Measurements from ENCODE around the gene CFAP54. TPM values are rescaled to one million over a fixed set of nuclear protein-coding genes. Genes with fewer than 3 reads are reported as not detected.

Gene CFAP54
- total RNA-seq, 1 donor from 2014 or later, result 2.1 TPM

GRCh38 chr12:96866801-96867590 is 377.6 kb downstream of the CFAP54 start:
- Histone ChIP-seq H3K9me3 (ENCODE audit: control insufficient read depth in 3 of 3, low read length in 3 of 3) (no peaks in the 10 kb centered on the region), H3K4me1 (ENCODE audit: control insufficient read depth in 3 of 3, insufficient read depth in 3 of 3, low read length in 3 of 3) (no peaks in the 10 kb centered on the region), H3K36me3 (ENCODE audit: control insufficient read depth in 3 of 3, insufficient read depth in 3 of 3, low read length in 3 of 3) (no peaks in the 10 kb centered on the region), H3K27ac (ENCODE audit: low read depth, low read length) (no peak overlapping the region), H3K27me3 (ENCODE audit: control insufficient read depth in 3 of 3, insufficient read depth in 3 of 3, low read length in 3 of 3) (no peaks in the 10 kb centered on the region), H3K4me3 (ENCODE audit: low read length in 3 of 3) (no peak overlapping the region), H3K9ac (ENCODE audit: low read depth in 1 of 3, low read length in 3 of 3) (no peak overlapping the region)

DNA sequence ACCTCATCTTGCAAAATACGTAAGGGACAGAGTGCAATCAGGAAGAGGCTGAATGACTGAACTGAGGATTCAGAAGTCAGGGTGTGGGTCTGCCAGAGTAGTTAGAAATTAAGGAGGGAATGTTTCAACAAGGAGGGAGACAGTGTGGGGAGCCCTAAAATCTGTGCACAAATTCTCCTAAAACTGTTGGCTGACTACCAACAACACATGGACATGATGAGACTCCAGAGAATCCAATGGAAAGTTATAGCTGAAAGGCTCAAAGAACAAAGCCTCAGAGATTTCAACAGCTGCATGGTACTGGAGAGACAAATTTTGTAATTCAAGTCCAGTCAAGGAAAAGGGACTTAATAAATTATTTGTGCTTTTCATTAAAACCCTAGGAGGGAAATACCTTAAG is 381.6 kb downstream of the CFAP54 start:
- Histone ChIP-seq H3K36me3 (ENCODE audit: control insufficient read depth in 3 of 3, insufficient read depth in 3 of 3, low read length in 3 of 3) (no peaks in the 10 kb centered on the region), H3K4me3 (ENCODE audit: low read length in 3 of 3) (no peak overlapping the region), H3K9ac (ENCODE audit: low read depth in 1 of 3, low read length in 3 of 3) (no peak overlapping the region), H3K27ac (ENCODE audit: low read depth, low read length) (no peak overlapping the region), H3K4me1 (ENCODE audit: control insufficient read depth in 3 of 3, insufficient read depth in 3 of 3, low read length in 3 of 3) (no peaks in the 10 kb centered on the region), H3K27me3 (ENCODE audit: control insufficient read depth in 3 of 3, insufficient read depth in 3 of 3, low read length in 3 of 3) (no peaks in the 10 kb centered on the region), H3K9me3 (ENCODE audit: control insufficient read depth in 3 of 3, low read length in 3 of 3) (peaks cover 0 to 2% (median 0%) of the 10 kb centered on the region in 3 donors)

DNA sequence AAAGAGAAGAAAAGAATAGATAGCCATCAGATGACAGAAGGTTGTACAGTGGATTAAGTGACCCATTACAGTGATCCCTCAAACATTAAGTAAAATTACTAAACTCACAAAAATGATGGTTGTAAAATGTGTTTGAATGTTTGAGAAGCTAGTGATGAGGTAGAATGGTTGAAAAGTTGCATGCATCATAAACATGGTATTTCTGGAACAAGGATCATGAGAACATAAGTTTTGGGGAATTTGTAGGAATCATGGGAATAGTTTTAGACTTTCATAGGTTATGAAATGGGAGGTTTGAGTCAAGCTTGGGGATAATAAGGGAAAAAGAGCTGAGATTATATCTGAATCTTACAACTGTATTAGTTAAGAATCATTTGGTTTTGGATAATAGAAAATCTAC is 383.6 kb downstream of the CFAP54 start:
- Histone ChIP-seq H3K27ac (ENCODE audit: low read depth, low read length) (no peak overlapping the region), H3K4me3 (ENCODE audit: low read length in 3 of 3) (no peak overlapping the region)

DNA sequence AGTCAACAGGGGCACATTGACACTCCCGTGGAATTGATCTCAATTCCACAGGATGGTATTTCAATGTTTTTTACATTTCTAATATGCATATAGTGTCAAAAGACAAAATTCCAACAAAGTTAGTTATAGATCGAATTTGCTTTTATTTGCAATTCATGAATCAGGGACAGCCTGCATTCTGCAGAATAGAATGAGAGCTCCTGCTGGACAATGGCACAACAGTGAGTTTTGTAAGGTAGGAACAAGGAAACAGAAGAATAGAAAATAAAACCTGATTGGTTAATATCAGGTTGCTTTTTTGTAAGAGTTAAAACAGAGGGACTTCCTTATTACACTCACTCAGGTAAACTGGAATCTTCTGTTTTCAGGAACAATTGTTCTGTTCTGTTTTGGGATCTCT is 384.8 kb downstream of the CFAP54 start:
- peaks cover 0 to under 1% (median 0%) of the 10 kb centered on the region in 3 donors for H3K27me3 ChIP-seq (ENCODE audit: control insufficient read depth in 3 of 3, insufficient read depth in 3 of 3, low read length in 3 of 3)
- H3K36me3 ChIP-seq (ENCODE audit: control insufficient read depth in 3 of 3, insufficient read depth in 3 of 3, low read length in 3 of 3), result no peaks in the 10 kb centered on the region
- no peak overlapping the region for H3K27ac ChIP-seq (ENCODE audit: low read depth, low read length)
- H3K4me1 ChIP-seq (ENCODE audit: control insufficient read depth in 3 of 3, insufficient read depth in 3 of 3, low read length in 3 of 3), result no peaks in the 10 kb centered on the region
- H3K4me3 ChIP-seq (ENCODE audit: low read length in 3 of 3), result no peak overlapping the region
- peaks cover 0 to 2% (median 0%) of the 10 kb centered on the region in 3 donors for H3K9me3 ChIP-seq (ENCODE audit: control insufficient read depth in 3 of 3, low read length in 3 of 3)
- H3K9ac ChIP-seq (ENCODE audit: low read depth in 1 of 3, low read length in 3 of 3), result no peak overlapping the region

More for the DNA sequence above, 383.6 kb downstream of the CFAP54 start:
- Histone ChIP-seq H3K27me3 (ENCODE audit: control insufficient read depth in 3 of 3, insufficient read depth in 3 of 3, low read length in 3 of 3) (no peaks in the 10 kb centered on the region), H3K9ac (ENCODE audit: low read depth in 1 of 3, low read length in 3 of 3) (no peak overlapping the region), H3K9me3 (ENCODE audit: control insufficient read depth in 3 of 3, low read length in 3 of 3) (peaks cover 0 to 2% (median 0%) of the 10 kb centered on the region in 3 donors), H3K36me3 (ENCODE audit: control insufficient read depth in 3 of 3, insufficient read depth in 3 of 3, low read length in 3 of 3) (no peaks in the 10 kb centered on the region), H3K4me1 (ENCODE audit: control insufficient read depth in 3 of 3, insufficient read depth in 3 of 3, low read length in 3 of 3) (no peaks in the 10 kb centered on the region)

- H3K9ac ChIP-seq (ENCODE audit: low read depth in 1 of 3, low read length in 3 of 3), result no peak overlapping the region
- no peak overlapping the region for H3K4me3 ChIP-seq (ENCODE audit: low read length in 3 of 3)
- H3K36me3 ChIP-seq (ENCODE audit: control insufficient read depth in 3 of 3, insufficient read depth in 3 of 3, low read length in 3 of 3), result no peaks in the 10 kb centered on the region
- peaks cover 0 to 2% (median 0%) of the 10 kb centered on the region in 3 donors for H3K9me3 ChIP-seq (ENCODE audit: control insufficient read depth in 3 of 3, low read length in 3 of 3)
- H3K27me3 ChIP-seq (ENCODE audit: control insufficient read depth in 3 of 3, insufficient read depth in 3 of 3, low read length in 3 of 3), result peaks cover 0 to 3% (median 0%) of the 10 kb centered on the region in 3 donors
- no peaks in the 10 kb centered on the region for H3K4me1 ChIP-seq (ENCODE audit: control insufficient read depth in 3 of 3, insufficient read depth in 3 of 3, low read length in 3 of 3)
- no peak overlapping the region for H3K27ac ChIP-seq (ENCODE audit: low read depth, low read length)
Measured at GRCh38 chr12:96876966-96877365, 387.6 kb downstream of the CFAP54 start.

DNA sequence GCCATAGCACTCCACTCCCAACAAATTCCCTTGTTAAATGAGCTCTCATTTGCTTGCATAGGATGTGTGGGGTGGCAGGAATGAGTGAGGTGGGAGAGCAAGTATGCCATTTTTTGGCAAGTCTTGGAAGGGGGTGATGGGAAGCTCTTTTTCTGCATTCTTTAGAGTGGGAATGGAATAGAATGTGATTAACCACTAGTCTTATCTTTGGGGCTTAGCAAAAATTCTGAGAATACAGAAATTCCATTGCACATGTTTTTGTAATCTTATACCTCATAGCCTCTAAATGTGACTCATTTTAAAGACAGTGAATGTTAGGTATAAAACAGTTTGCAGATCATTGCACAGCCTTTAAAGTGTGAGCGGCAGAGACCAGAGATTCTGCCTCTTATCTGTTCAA is 389.3 kb downstream of the CFAP54 start:
- Histone ChIP-seq H3K4me1 (ENCODE audit: control insufficient read depth in 3 of 3, insufficient read depth in 3 of 3, low read length in 3 of 3) (no peaks in the 10 kb centered on the region), H3K9me3 (ENCODE audit: control insufficient read depth in 3 of 3, low read length in 3 of 3) (no peaks in the 10 kb centered on the region), H3K27ac (ENCODE audit: low read depth, low read length) (no peak overlapping the region), H3K36me3 (ENCODE audit: control insufficient read depth in 3 of 3, insufficient read depth in 3 of 3, low read length in 3 of 3) (no peaks in the 10 kb centered on the region), H3K9ac (ENCODE audit: low read depth in 1 of 3, low read length in 3 of 3) (no peak overlapping the region), H3K27me3 (ENCODE audit: control insufficient read depth in 3 of 3, insufficient read depth in 3 of 3, low read length in 3 of 3) (peaks cover 0 to 3% (median 0%) of the 10 kb centered on the region in 3 donors), H3K4me3 (ENCODE audit: low read length in 3 of 3) (no peak overlapping the region)

- Histone ChIP-seq H3K4me3 (ENCODE audit: low read length in 3 of 3) (no peak overlapping the region), H3K27me3 (ENCODE audit: control insufficient read depth in 3 of 3, insufficient read depth in 3 of 3, low read length in 3 of 3) (peaks cover 0 to 3% (median 0%) of the 10 kb centered on the region in 3 donors), H3K9me3 (ENCODE audit: control insufficient read depth in 3 of 3, low read length in 3 of 3) (no peaks in the 10 kb centered on the region), H3K9ac (ENCODE audit: low read depth in 1 of 3, low read length in 3 of 3) (no peak overlapping the region), H3K27ac (ENCODE audit: low read depth, low read length) (no peak overlapping the region), H3K36me3 (ENCODE audit: control insufficient read depth in 3 of 3, insufficient read depth in 3 of 3, low read length in 3 of 3) (no peaks in the 10 kb centered on the region), H3K4me1 (ENCODE audit: control insufficient read depth in 3 of 3, insufficient read depth in 3 of 3, low read length in 3 of 3) (no peaks in the 10 kb centered on the region)
Measured at GRCh38 chr12:96879301-96879700, 389.9 kb downstream of the CFAP54 start.

- H3K4me1 ChIP-seq (ENCODE audit: control insufficient read depth in 3 of 3, insufficient read depth in 3 of 3, low read length in 3 of 3), result no peaks in the 10 kb centered on the region
- H3K9me3 ChIP-seq (ENCODE audit: control insufficient read depth in 3 of 3, low read length in 3 of 3), result no peaks in the 10 kb centered on the region
- no peak overlapping the region for H3K4me3 ChIP-seq (ENCODE audit: low read length in 3 of 3)
- no peak overlapping the region for H3K9ac ChIP-seq (ENCODE audit: low read depth in 1 of 3, low read length in 3 of 3)
- H3K27me3 ChIP-seq (ENCODE audit: control insufficient read depth in 3 of 3, insufficient read depth in 3 of 3, low read length in 3 of 3), result peaks cover 0 to 3% (median 0%) of the 10 kb centered on the region in 3 donors
- H3K36me3 ChIP-seq (ENCODE audit: control insufficient read depth in 3 of 3, insufficient read depth in 3 of 3, low read length in 3 of 3), result no peaks in the 10 kb centered on the region
- no peak overlapping the region for H3K27ac ChIP-seq (ENCODE audit: low read depth, low read length)
Measured at GRCh38 chr12:96880220-96880619, 390.8 kb downstream of the CFAP54 start.

DNA sequence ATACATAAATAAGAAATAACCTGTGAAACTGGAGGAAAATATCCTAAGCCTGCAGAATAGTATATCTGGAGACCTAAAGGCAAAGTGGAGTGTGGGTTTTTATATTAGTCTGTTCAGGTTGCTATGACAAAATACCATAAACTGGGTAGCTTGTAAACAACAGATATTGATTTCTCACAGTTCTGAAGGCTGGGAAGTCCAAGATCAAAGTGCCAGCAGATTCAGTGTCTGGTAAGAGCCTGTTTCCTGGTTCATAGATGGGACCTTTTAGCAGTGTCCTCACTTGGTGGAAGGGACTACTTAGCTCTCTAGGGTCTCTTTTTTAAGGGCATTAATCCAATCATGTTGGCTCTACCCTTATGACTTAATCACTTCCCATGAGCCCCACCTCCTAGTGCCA is 392.2 kb downstream of the CFAP54 start:
- Histone ChIP-seq H3K9me3 (ENCODE audit: control insufficient read depth in 3 of 3, low read length in 3 of 3) (no peaks in the 10 kb centered on the region), H3K4me3 (ENCODE audit: low read length in 3 of 3) (no peak overlapping the region), H3K27me3 (ENCODE audit: control insufficient read depth in 3 of 3, insufficient read depth in 3 of 3, low read length in 3 of 3) (peaks cover 0 to 3% (median 0%) of the 10 kb centered on the region in 3 donors), H3K27ac (ENCODE audit: low read depth, low read length) (no peak overlapping the region), H3K4me1 (ENCODE audit: control insufficient read depth in 3 of 3, insufficient read depth in 3 of 3, low read length in 3 of 3) (no peaks in the 10 kb centered on the region), H3K9ac (ENCODE audit: low read depth in 1 of 3, low read length in 3 of 3) (no peak overlapping the region), H3K36me3 (ENCODE audit: control insufficient read depth in 3 of 3, insufficient read depth in 3 of 3, low read length in 3 of 3) (no peaks in the 10 kb centered on the region)

DNA sequence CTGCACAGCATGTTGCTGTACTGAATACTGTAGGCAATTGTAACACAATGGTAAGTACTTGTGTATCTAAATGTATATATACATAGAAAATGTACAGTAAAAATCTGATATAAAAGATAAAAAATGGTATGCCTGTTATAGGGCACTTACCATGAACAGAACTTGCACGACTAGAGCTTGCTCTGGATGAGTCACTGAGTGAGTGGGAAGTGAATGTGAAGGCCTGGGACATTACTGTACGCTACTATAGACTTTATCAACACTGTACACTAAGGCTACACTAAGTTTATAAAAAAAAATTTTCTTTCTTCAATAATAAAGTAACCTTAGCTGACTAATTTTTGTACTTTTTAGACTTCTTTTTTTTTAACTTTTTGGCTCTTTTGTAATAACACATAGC is 393.5 kb downstream of the CFAP54 start:
- H3K4me3 ChIP-seq (ENCODE audit: low read length in 3 of 3), result no peak overlapping the region

More for the DNA sequence above, 393.5 kb downstream of the CFAP54 start:
- H3K27ac ChIP-seq (ENCODE audit: low read depth, low read length), result no peak overlapping the region
- H3K36me3 ChIP-seq (ENCODE audit: control insufficient read depth in 3 of 3, insufficient read depth in 3 of 3, low read length in 3 of 3), result no peaks in the 10 kb centered on the region
- H3K27me3 ChIP-seq (ENCODE audit: control insufficient read depth in 3 of 3, insufficient read depth in 3 of 3, low read length in 3 of 3), result peaks cover 0 to 3% (median 0%) of the 10 kb centered on the region in 3 donors
- H3K9ac ChIP-seq (ENCODE audit: low read depth in 1 of 3, low read length in 3 of 3), result no peak overlapping the region
- no peaks in the 10 kb centered on the region for H3K4me1 ChIP-seq (ENCODE audit: control insufficient read depth in 3 of 3, insufficient read depth in 3 of 3, low read length in 3 of 3)
- H3K9me3 ChIP-seq (ENCODE audit: control insufficient read depth in 3 of 3, low read length in 3 of 3), result no peaks in the 10 kb centered on the region

Measured in skeletal muscle tissue (tissue), 4 donors.